NCI-H345 treated with DMSO at 0.1 percent for 48 hours (cell line): ENCODE results near the gene ISG20.
"Not testable (repeated sequence)": the region's sequence is repeated elsewhere in the genome, so short reads cannot be mapped to it uniquely, and the experiment has no call there.

Source experiments
- DNase-seq: peaks from one replicate; lab custom pipeline; 2025; ENCODE audit not compliant: unreplicated experiment; lab: John Stamatoyannopoulos, UW

The ISG20 gene

GRCh38 chr15:88618686-88619085 is 20.1 kb upstream of the ISG20 start:
- no peak for DNase-seq

DNA sequence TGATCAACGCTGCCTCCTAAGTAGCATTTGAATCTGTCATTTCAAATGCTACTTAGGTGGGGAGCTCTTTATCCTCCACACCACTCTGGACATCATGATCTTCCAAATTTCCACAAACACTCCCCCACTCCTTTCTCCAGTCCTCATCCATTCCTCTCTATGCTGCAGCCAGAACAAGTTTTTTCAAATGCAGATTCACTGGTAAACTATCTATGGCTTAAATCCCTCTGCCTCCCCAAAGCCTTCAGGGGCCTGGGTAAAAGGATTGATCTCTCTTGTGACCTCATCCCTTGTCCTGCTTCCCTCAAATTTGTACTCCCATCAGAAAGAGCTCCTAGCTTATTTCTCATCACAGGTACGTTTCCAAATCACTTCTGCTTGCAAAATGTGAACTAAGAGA is 19.0 kb upstream of the ISG20 start:
- no peak for DNase-seq

DNA sequence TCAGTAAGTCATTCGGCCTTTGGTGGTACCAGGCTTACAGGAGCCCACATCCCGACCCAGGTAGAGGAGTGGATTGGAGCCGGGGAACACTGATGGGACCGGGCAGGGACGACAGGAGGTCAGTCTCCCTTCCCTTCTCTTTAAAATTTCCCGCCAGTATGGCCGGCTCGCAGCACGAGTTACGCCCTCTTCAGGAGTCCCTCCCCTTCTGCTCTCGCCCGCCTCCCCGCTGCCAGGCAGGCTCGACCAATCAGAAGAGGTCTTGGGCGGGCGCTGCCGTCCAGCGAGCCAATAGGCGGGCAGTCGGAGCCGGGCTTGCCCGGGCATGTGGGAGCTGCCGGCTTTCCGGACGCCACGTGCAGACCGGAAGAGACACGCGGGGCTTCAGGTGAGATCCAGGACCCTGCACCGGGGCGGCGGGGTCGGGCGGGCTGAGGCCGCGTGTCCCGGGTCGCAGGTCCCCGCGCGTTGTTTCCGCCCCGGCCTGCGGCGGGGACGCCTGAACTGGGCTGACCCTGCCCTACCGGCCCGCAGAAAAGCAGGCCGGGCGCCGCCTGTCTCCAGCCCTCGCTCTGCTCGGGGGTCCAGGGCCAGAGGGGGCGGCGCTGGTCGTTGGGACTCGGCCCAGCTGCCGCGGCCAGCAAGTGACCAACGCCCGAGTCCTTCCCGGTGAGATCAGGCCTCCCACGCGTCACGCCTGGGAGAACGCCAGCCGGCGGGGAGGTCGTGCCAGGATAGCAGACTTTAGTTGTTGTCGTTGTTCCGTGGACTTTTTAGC is 17.6 kb upstream of the ISG20 start, which contains the start of gene AEN:
TSS of gene AEN (plus strand) at position 346 of the 778 bp plus-strand sequence. CDS start 4,870 bp downstream, outside the sequence.
- DNase-seq = peak; percentile 82

GRCh38 chr15:88621789-88622604 is 16.8 kb upstream of the ISG20 start:
- DNase-seq = no peak

GRCh38 chr15:88622605-88622975 is 16.2 kb upstream of the ISG20 start:
- no peak for DNase-seq

DNA sequence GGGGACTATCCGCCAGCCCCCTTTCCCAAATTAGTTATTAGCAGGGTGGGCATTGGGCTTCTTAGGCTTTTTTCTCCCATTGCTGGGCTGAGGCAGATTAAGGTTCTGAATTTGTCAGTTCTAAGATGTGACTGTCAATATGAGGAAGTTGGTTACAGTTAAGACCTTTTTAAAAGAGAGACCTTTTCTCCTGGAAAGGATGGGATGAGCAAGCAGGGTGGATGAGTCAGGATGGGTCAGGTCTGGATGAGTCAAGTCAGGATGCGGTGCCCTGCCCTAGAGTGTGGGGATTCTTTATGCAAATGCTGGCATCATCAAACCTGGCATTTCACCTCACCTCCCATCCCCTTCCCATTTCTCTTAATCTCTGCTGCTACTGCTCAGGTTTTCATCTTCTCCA is 15.8 kb upstream of the ISG20 start:
- DNase-seq = no peak

DNA sequence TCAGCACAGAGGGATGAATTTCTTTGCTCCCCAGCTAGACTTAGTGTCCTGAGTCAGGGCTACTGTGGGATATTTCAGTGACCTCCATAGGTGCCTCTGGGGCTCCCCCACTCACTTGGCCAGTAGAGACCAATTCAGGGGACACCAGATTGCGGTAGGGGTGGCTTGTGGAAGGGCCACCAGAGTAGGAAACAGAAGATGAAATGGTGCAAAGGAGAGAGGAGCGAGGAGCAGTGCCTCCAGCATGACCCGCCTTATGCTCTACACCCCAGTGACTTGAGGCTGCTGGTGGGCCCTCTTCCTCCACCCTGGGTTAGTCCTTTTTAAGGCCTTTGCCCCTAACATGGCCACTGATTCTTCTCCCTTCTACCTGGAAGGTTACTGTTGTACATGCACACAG is 15.2 kb upstream of the ISG20 start:
- DNase-seq = no peak

DNA sequence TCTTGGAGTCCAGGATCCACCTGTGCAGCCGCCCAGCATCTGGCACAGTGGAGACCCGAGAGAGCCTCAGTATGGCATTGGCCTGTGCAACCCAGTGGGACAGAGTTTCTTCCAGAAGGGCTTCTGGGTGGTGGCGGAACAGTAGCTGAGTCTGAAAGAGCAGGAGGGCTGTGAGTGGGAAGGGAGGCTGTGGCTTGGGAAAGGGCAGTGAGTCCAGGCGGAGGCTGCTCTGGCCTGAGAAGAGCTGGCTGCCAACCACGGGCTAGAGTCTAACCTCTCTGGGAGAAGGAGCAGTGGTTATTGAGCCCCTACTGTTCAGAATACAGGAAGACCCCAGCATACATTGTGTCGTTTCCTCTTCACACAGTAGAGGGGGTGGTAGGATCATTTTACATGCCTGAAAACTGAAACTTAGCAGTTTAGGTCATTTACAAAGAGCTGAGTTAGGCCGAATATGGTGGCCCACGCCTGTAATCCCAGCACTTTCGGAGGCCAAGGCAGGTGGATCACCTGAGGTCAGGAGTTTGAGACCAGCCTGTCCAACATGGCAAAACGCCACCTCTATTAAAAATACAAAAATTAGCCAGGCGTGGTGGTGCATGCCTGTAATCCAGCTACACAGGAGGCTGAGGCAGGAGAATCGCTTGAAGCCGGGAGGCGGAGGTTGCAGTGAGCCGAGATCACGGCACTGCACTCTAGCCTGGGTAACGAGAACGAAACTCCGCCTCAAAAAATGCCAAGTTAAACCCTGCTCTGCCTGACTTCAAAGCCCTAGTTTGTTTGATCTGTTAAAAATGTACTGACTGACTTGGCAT is 14.5 kb upstream of the ISG20 start:
- DNase-seq = no peak

DNA sequence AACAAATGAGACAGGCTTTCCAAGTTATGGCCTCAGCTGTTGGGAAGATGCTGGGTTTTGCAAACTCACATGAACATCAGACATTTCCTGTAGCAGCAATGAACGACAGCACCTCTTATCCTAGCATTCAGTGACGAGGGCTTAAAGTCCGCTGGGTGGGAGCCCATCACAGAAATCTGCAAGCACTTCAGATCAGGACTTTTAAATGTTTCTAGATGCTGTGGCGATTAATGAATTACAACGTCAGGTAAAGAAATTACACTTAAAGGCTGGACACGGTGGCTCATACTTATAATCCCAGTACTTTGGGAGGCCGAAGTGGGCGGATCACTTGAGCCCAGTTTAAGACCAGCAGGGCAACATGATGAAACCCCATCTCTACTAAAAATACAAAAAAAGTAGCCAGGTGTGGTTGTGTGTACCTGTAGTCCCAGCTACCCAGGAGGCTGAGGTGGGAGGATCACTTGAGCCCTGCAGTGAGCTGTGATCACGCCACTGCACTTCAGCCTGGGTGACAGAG is 13.8 kb upstream of the ISG20 start:
- no peak for DNase-seq

DNA sequence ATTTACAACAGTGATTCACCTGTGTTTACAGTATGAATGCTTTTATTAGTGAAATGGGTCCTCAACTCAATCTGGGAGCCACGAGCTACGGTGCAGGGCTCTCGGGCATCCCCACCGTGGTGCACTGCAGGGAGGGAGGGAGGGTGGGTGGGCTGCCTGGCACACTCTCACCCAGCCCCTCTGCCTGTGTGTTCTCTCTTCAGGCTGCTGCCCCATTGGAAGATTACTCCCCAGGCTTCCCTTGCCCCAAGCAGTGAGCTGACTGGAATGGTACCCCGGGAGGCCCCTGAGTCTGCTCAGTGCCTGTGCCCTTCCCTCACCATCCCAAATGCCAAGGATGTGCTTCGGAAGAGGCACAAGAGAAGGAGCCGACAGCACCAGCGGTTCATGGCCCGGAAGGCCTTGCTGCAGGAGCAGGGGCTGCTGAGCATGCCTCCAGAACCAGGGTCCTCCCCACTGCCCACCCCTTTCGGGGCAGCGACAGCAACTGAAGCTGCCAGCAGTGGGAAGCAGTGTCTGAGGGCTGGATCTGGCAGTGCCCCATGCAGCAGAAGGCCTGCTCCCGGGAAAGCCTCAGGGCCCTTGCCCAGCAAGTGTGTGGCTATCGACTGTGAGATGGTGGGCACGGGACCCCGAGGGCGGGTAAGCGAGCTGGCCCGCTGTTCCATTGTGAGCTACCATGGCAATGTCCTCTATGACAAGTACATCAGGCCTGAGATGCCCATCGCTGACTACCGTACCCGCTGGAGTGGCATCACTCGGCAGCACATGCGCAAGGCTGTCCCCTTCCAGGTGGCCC is 12.7 kb upstream of the ISG20 start:
- no peak for DNase-seq

DNA sequence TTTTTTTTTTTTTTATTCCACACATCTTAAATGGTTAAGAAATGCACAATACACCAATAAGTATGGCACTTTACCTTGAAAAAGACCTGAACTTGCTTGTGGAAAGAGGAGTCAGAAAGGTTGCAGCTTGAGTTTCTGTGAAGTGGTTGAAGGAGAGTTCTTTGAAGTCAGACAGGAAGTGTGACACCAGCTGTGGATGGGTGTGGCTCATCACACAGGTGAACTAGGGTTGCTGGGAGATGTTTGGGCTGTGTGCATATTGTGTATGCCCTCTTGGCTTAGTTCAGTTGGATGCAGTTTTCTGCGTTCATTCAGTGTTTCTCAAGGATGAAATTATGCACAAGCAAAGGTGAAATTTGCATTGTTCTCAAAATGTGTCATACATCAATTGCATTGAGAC is 11.4 kb upstream of the ISG20 start:
- no peak for DNase-seq

DNA sequence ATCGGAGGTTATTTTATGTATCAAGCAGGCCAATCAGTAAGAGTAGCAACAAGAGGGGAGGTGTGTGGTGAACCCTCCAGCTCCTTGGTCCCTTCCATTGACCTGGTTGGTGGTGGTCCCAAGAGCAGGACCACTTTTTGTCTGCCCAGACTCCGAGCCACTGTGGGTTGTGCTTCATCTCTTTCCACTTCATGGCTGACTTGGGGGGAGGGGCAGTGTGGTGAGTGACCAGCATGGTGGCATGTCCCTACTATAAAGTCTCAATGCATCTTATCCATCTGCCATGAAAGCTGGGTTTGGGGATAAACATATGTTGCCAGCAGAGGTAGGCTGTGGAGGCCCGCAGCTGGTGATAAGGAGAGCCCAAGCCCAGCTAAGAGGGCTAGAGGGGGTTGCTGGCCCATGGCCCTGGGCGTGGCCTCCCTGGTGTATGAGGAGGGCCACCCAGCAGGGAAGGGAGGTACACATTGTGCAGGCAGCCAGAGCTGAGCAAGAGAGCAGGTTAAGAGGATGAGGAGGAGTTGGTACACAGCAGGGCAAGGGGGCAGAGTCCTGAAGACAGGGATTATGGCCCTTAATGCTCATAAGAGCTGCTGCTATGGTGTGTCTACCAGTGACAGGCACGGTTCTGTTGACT is 10.7 kb upstream of the ISG20 start:
- no peak for DNase-seq

GRCh38 chr15:88629071-88629470 is 9.7 kb upstream of the ISG20 start:
- no peak for DNase-seq

DNA sequence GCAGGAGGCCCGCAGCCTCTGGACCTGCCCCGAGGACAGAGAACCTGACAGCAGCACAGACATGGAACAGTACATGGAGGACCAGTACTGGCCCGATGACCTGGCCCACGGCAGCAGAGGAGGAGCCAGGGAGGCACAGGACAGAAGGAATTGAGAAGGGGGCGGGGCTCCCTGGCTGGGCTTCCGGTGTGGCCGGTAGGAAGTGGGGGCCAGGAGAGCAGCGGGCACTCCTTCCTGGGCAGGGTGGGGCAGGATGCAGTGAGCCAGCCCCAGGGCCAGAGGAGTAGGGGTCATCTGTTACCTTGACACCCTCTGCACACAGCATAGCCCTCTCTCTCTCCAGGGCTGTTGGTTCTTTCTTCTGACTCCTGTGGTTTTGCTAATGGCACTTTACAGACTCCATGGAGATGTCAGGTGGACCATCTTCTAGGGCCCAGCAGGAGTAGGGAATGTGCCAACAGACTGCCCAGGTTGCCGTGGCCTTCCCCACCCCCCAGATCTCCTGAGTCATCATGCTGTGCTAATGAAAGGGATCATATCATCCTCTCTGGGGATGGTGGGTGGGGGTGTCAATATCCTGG is 8.6 kb upstream of the ISG20 start:
- peak; percentile 46 for DNase-seq

DNA sequence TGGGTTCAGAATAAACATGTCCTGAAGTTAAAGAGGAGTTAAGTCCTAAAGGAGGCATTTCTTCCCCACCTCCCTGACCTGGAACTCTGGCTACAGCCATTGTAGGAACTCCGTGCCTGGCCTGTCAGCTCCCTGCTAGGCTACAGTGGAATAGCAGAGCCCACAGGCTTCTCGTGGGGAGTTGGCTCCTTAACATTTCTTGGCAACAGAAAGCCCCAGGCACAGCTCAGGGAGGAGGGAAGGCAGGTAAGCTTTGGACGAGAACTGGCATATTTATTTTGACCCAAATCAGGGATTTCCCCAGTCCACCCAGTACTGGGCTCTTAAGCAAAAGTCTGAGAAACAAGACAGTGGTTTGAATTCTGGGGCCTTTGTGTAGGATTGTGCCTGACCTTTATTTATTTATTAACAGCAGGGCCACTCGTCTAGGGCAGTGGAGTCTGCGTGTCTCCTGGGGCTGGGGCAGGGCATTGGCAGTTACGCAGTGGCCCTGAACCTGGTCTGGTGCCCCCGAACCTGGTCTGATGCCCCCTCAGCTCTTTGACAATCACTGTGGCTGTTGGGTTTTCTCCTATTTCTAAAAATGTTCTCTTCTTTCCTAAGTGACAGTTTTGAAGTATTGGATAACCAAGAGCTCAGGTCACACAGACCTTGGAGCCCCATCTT is 7.9 kb upstream of the ISG20 start:
- no peak for DNase-seq

GRCh38 chr15:88631464-88632028 is 7.3 kb upstream of the ISG20 start:
- no peak for DNase-seq

DNA sequence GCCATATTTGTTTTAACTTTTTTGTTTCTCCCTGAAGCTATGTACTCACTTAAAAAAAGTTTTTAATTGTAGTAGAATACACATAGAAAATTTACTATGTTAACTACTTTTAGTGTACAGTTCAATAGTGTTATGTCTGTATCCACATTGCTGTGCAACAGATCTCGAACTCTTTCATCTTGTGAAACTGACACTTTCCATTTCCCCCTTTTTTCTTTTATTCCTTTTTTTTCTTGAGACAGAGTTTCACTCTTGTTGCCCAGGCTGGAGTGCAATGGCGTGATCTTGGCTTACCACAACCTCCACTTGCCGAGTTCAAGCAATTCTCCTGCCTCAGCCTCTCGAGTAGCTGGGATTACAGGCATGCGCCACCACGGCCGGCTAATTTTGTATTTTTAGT is 6.0 kb upstream of the ISG20 start:
- DNase-seq = not testable (repeated sequence)

- no peak for DNase-seq
Measured at GRCh38 chr15:88634449-88634848, 4.4 kb upstream of the ISG20 start.

DNA sequence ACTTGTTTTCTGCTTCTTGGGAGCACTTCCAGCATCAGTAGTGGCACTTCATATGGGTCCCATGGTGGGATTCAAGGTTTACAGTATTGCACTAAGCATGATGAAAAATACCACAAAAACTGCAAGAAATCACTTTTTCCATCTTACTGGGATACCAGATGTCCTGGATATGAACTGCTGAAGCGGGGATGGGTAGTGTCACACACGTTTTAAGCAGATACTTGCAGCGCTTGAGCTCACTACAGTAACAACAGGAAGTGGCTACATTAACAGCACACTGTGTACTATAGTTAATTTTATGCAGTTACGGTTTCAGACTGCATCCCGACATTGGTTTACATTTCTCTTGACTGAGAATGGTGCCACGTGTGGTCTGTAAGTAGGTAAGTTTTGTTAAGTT is 3.5 kb upstream of the ISG20 start:
- DNase-seq = no peak
